ENCODE results near the gene BRAT1.

Gene BRAT1

DNA sequence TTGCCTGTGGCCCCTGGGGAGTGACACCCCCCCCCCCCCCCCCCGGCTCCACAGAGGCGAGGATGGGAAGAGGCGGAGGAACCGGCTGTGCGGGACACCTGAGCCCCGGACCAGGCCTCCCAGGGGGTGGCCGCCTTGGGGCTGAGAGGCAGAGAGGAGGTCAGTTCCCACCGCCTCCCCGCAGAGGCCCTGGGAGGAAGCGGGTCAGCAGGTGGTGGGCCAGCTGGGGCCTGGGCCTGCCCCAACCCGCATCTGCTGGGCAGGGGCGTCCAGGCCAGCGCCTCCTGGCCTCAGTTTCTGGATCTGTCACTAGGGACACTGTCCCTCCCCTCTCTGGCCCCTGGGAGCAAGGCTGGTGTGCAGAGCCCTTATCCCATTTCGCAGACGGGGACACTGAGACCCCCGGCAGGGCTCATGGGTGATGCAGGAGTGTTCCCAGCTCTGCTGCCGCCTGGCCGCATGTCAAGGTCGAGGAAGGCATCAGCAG is 50.4 kb downstream of the BRAT1 start:
- Histone ChIP-seq H3K27ac (ENCODE audit: low read length) (no peak overlapping the region), H3K9me3 (ENCODE audit: control insufficient read depth in 2 of 2, low read length in 2 of 2) (no peaks in the 10 kb centered on the region), H3K27me3 (ENCODE audit: control insufficient read depth in 1 of 2, insufficient read depth in 2 of 2, low read length in 2 of 2) (no peaks in the 10 kb centered on the region), H3K4me3 (ENCODE audit: low read length in 2 of 2) (no peak overlapping the region), H3K36me3 (ENCODE audit: control insufficient read depth in 2 of 2, insufficient read depth in 2 of 2, low read length in 2 of 2) (no peaks in the 10 kb centered on the region), H3K9ac (ENCODE audit: low read length in 2 of 2) (no peak overlapping the region), H3K4me1 (ENCODE audit: control insufficient read depth, insufficient read depth, low read length) (peaks cover 14% of the 10 kb centered on the region)

GRCh38 chr7:2504128-2504888 is 51.0 kb downstream of the BRAT1 start:
- Histone ChIP-seq H3K36me3 (ENCODE audit: control insufficient read depth in 2 of 2, insufficient read depth in 2 of 2, low read length in 2 of 2) (no peaks in the 10 kb centered on the region), H3K9ac (ENCODE audit: low read length in 2 of 2) (no peak overlapping the region), H3K27me3 (ENCODE audit: control insufficient read depth in 1 of 2, insufficient read depth in 2 of 2, low read length in 2 of 2) (peaks cover 0 to 3% of the 10 kb centered on the region in 2 donors), H3K9me3 (ENCODE audit: control insufficient read depth in 2 of 2, low read length in 2 of 2) (no peaks in the 10 kb centered on the region), H3K4me3 (ENCODE audit: low read length in 2 of 2) (no peak overlapping the region), H3K27ac (ENCODE audit: low read length) (no peak overlapping the region), H3K4me1 (ENCODE audit: control insufficient read depth, insufficient read depth, low read length) (peaks cover 14% of the 10 kb centered on the region)

- Histone ChIP-seq H3K27ac (ENCODE audit: low read length) (no peak overlapping the region), H3K9me3 (ENCODE audit: control insufficient read depth in 2 of 2, low read length in 2 of 2) (no peaks in the 10 kb centered on the region), H3K27me3 (ENCODE audit: control insufficient read depth in 1 of 2, insufficient read depth in 2 of 2, low read length in 2 of 2) (peaks cover 4 to 11% of the 10 kb centered on the region in 2 donors), H3K4me3 (ENCODE audit: low read length in 2 of 2) (no peak overlapping the region), H3K36me3 (ENCODE audit: control insufficient read depth in 2 of 2, insufficient read depth in 2 of 2, low read length in 2 of 2) (no peaks in the 10 kb centered on the region), H3K9ac (ENCODE audit: low read length in 2 of 2) (no peak overlapping the region), H3K4me1 (ENCODE audit: control insufficient read depth, insufficient read depth, low read length) (peaks cover 11% of the 10 kb centered on the region)
These were observed 52.0 kb downstream of the BRAT1 start for GRCh38 chr7:2503056-2503941.

DNA sequence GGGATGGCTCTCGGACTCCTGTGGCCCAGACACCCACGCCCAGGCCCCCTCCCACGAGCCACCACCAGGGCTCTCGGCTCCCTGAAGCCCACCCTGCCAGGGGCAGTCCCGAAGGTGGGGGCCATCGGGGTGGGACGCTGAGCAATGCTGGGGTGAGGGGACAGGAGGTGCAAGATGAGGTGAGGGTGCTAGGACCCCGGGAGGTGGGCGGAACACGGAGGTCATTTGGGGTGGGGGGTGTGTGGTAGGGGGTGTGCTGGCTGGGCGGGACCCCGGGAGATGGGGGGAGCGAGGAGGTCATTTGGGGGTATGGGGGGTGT is 52.7 kb downstream of the BRAT1 start:
- H3K4me3 ChIP-seq (ENCODE audit: low read length in 2 of 2): no peak overlapping the region

GRCh38 chr7:2501947-2502646 is 53.2 kb downstream of the BRAT1 start:
- no peak overlapping the region for H3K9ac ChIP-seq (ENCODE audit: low read length in 2 of 2)
- no peaks in the 10 kb centered on the region for H3K9me3 ChIP-seq (ENCODE audit: control insufficient read depth in 2 of 2, low read length in 2 of 2)
- no peak overlapping the region for H3K4me3 ChIP-seq (ENCODE audit: low read length in 2 of 2)
- H3K27me3 ChIP-seq (ENCODE audit: control insufficient read depth in 1 of 2, insufficient read depth in 2 of 2, low read length in 2 of 2): peaks cover 12 to 17% of the 10 kb centered on the region in 2 donors
- no peak overlapping the region for H3K27ac ChIP-seq (ENCODE audit: low read length)
- H3K36me3 ChIP-seq (ENCODE audit: control insufficient read depth in 2 of 2, insufficient read depth in 2 of 2, low read length in 2 of 2): no peaks in the 10 kb centered on the region
- peaks cover 3% of the 10 kb centered on the region for H3K4me1 ChIP-seq (ENCODE audit: control insufficient read depth, insufficient read depth, low read length)

More for the DNA sequence above, 52.7 kb downstream of the BRAT1 start:
- H3K27ac ChIP-seq (ENCODE audit: low read length): no peak overlapping the region
- peaks cover 4% of the 10 kb centered on the region for H3K4me1 ChIP-seq (ENCODE audit: control insufficient read depth, insufficient read depth, low read length)
- H3K36me3 ChIP-seq (ENCODE audit: control insufficient read depth in 2 of 2, insufficient read depth in 2 of 2, low read length in 2 of 2): no peaks in the 10 kb centered on the region
- H3K9me3 ChIP-seq (ENCODE audit: control insufficient read depth in 2 of 2, low read length in 2 of 2): no peaks in the 10 kb centered on the region
- H3K27me3 ChIP-seq (ENCODE audit: control insufficient read depth in 1 of 2, insufficient read depth in 2 of 2, low read length in 2 of 2): peaks cover 11 to 13% of the 10 kb centered on the region in 2 donors
- no peak overlapping the region for H3K9ac ChIP-seq (ENCODE audit: low read length in 2 of 2)

DNA sequence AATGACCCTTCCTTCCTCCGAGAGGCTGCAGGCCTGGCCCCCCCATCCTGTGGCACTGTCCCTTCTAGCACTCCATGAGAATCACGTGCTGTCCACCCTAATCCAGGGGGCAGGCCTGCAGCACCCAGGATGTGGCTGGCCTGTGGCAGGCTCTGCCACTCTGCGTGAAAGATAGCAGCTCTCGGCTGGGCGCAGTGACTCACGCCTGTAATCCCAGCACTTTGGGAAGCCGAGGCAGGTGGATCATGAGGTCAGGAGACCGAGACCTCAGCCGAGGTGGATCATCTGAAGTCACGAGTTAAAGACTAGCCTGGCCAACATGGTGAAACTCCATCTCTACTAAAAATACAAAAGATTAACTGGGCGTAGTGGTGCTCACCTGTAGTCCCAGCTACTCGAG is 54.6 kb downstream of the BRAT1 start:
- H3K27me3 ChIP-seq (ENCODE audit: control insufficient read depth in 1 of 2, insufficient read depth in 2 of 2, low read length in 2 of 2): peaks cover 12 to 23% of the 10 kb centered on the region in 2 donors

DNA sequence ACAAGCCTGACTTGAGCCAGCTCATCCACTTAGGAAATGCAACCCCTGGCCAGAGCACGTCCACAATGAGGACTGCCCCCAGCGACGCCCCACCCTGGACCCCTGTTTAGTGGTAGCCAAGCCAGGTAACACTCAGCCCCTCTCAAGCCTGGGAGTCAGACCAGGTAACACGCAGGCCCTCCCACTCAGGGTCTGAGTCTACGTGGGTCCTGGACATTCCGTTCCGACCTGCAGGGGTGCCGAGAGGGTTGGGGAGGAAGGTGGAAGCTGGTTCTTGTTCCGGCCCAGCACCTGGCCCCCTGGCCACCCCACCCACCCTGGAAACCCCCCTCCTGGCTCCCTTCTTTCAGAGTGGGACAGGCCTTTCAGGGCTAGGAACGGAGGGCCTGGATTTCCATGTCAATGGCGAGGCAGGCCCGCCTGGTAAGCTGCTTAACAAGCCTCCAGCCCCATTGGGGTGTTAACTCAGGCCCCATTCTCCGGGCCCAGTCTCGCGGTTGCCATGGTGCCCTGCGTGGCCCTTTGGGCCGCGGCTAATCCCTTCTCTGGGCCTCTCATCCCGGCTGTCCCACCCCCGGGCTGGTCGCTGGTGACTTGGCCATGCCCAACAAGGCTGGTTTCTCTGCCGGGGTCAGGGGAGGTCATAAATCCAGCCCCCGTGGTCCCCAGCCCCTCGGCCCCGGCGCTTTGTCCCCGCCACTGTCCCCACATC is 55.4 kb downstream of the BRAT1 start:
- Histone ChIP-seq H3K9me3 (ENCODE audit: control insufficient read depth in 2 of 2, low read length in 2 of 2) (no peaks in the 10 kb centered on the region), H3K4me3 (ENCODE audit: low read length in 2 of 2) (no peak overlapping the region), H3K27ac (ENCODE audit: low read length) (no peak overlapping the region), H3K27me3 (ENCODE audit: control insufficient read depth in 1 of 2, insufficient read depth in 2 of 2, low read length in 2 of 2) (peaks cover 12 to 23% of the 10 kb centered on the region in 2 donors), H3K9ac (ENCODE audit: low read length in 2 of 2) (no peak overlapping the region), H3K4me1 (ENCODE audit: control insufficient read depth, insufficient read depth, low read length) (peaks cover 3% of the 10 kb centered on the region), H3K36me3 (ENCODE audit: control insufficient read depth in 2 of 2, insufficient read depth in 2 of 2, low read length in 2 of 2) (no peaks in the 10 kb centered on the region)

More for the DNA sequence above, 54.6 kb downstream of the BRAT1 start:
- Histone ChIP-seq H3K9me3 (ENCODE audit: control insufficient read depth in 2 of 2, low read length in 2 of 2) (no peaks in the 10 kb centered on the region), H3K4me1 (ENCODE audit: control insufficient read depth, insufficient read depth, low read length) (peaks cover 3% of the 10 kb centered on the region), H3K36me3 (ENCODE audit: control insufficient read depth in 2 of 2, insufficient read depth in 2 of 2, low read length in 2 of 2) (no peaks in the 10 kb centered on the region), H3K27ac (ENCODE audit: low read length) (no peak overlapping the region), H3K4me3 (ENCODE audit: low read length in 2 of 2) (no peak overlapping the region), H3K9ac (ENCODE audit: low read length in 2 of 2) (no peak overlapping the region)

DNA sequence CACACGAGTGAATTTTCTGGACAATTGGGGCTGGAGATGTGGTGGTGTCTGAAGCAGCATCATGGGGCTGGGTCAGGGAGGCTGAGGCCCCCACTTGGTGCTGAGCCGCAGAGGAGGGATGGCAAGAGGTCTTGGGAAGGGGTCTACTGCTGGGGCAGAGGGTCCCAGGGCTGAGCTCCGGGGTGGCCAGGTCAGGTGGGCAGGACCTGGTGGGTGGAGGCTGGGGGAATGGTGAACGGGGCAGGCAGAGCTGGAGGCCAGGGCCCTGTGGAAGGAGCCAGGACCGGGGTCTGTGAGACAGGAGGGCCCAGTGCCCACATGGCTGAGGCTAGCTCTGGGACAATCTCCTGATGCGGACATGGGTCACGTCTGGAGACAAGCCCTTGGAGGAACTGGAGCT is 56.1 kb downstream of the BRAT1 start:
- H3K27me3 ChIP-seq (ENCODE audit: control insufficient read depth in 1 of 2, insufficient read depth in 2 of 2, low read length in 2 of 2): peaks cover 12 to 23% of the 10 kb centered on the region in 2 donors
- no peak overlapping the region for H3K27ac ChIP-seq (ENCODE audit: low read length)
- H3K36me3 ChIP-seq (ENCODE audit: control insufficient read depth in 2 of 2, insufficient read depth in 2 of 2, low read length in 2 of 2): no peaks in the 10 kb centered on the region
- H3K9ac ChIP-seq (ENCODE audit: low read length in 2 of 2): no peak overlapping the region
- H3K4me3 ChIP-seq (ENCODE audit: low read length in 2 of 2): no peak overlapping the region
- no peaks in the 10 kb centered on the region for H3K9me3 ChIP-seq (ENCODE audit: control insufficient read depth in 2 of 2, low read length in 2 of 2)
- H3K4me1 ChIP-seq (ENCODE audit: control insufficient read depth, insufficient read depth, low read length): peaks cover 3% of the 10 kb centered on the region

DNA sequence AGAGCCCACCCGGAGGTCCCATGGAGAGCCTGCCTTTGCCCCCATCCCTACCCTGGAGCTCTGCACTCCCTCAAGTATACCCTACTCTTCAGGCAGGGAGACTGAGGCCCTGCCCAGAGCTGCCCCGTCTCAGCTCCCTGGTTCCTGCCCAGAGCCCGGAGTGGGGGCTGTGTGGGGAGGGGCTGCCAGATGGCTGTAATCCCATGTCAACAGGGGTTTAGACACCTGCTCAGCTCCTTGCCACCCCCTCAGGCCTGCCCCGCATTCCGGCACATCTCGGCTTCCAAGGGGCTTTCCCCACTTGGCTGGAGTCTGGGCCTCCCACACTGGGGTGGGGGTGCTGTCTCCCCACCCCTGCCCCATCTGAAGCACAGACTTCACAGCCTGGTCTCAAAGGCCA is 56.6 kb downstream of the BRAT1 start:
- H3K9ac ChIP-seq (ENCODE audit: low read length in 2 of 2): no peak overlapping the region
- peaks cover 12 to 23% of the 10 kb centered on the region in 2 donors for H3K27me3 ChIP-seq (ENCODE audit: control insufficient read depth in 1 of 2, insufficient read depth in 2 of 2, low read length in 2 of 2)

More for the DNA sequence above, 56.6 kb downstream of the BRAT1 start:
- no peak overlapping the region for H3K4me3 ChIP-seq (ENCODE audit: low read length in 2 of 2)
- H3K36me3 ChIP-seq (ENCODE audit: control insufficient read depth in 2 of 2, insufficient read depth in 2 of 2, low read length in 2 of 2): no peaks in the 10 kb centered on the region
- H3K4me1 ChIP-seq (ENCODE audit: control insufficient read depth, insufficient read depth, low read length): peaks cover 5% of the 10 kb centered on the region
- H3K27ac ChIP-seq (ENCODE audit: low read length): no peak overlapping the region
- H3K9me3 ChIP-seq (ENCODE audit: control insufficient read depth in 2 of 2, low read length in 2 of 2): no peaks in the 10 kb centered on the region

Measured in stomach smooth muscle (tissue), 2 donors.